ENCODE data around the gene STAT4.
A peak's percentile ranks its signal among the peaks of the same experiment; 100 is the strongest.

STAT4 gene

GRCh38 chr2:191013932-191014652 is 136.7 kb downstream of the STAT4 start, which contains the start of gene STAT1 (continued):
- TF ChIP-seq ZBTB44 (tag by site-specific recombination; IDR thresholded peaks at IDR 0.05) (peak; percentile 47; the same call in 1 of the 2 replicates), ZNF311 (tag by site-specific recombination; IDR thresholded peaks at IDR 0.05; ENCODE audit: borderline replicate concordance) (no peak), ZNF239 (tag by site-specific recombination; IDR thresholded peaks at IDR 0.05) (no peak), ZNF792 (tag by site-specific recombination; IDR thresholded peaks at IDR 0.05) (no peak), EGR2 (tag by site-specific recombination; IDR thresholded peaks at IDR 0.05; ENCODE audit: low read depth) (peak; percentile 92), ZNF785 (tag by site-specific recombination; IDR thresholded peaks at IDR 0.05) (no peak), CTCF (tag by site-specific recombination; IDR thresholded peaks at IDR 0.05) (peak; percentile 38; the same call in 1 of the 2 replicates), ZNF174 (tag by site-specific recombination; IDR thresholded peaks at IDR 0.05) (no peak), ZNF660 (tag by site-specific recombination; IDR thresholded peaks at IDR 0.05) (peak; percentile 82; the same call in 1 of the 2 replicates), ZNF639 (tag by site-specific recombination; IDR thresholded peaks at IDR 0.05) (0 out of 2 replicates have a peak, but pooled peaks have one; percentile 62), TCF7L2 (IDR thresholded peaks at IDR 0.05; ENCODE audit: borderline replicate concordance, low read depth, low read length) (no peak), SETDB1 (IDR thresholded peaks at IDR 0.05; ENCODE audit: insufficient read length, low read length) (peak; percentile 55), ZNF132 (tag by site-specific recombination; IDR thresholded peaks at IDR 0.05; ENCODE audit: borderline replicate concordance) (no peak), ZBTB26 (tag by site-specific recombination; optimal IDR thresholded peaks at IDR 0.05) (peak; percentile 98), ZNF658 (tag by site-specific recombination; IDR thresholded peaks at IDR 0.05) (no peak), ZNF404 (tag by site-specific recombination; IDR thresholded peaks at IDR 0.05) (no peak), ZNF398 (tag by site-specific recombination; IDR thresholded peaks at IDR 0.05) (no peak), ZNF510 (tag by site-specific recombination; IDR thresholded peaks at IDR 0.05; ENCODE audit: insufficient replicate concordance) (no peak), ZNF324 (tag by site-specific recombination; IDR thresholded peaks at IDR 0.05) (0 out of 2 replicates have a peak, but pooled peaks have one; percentile 57), MYNN (tag by site-specific recombination; IDR thresholded peaks at IDR 0.05; ENCODE audit: borderline replicate concordance) (no peak), GLIS1 (tag by site-specific recombination; IDR thresholded peaks at IDR 0.05) (peak; percentile 60; the same call in 1 of the 2 replicates), ZNF114 (tag by site-specific recombination; IDR thresholded peaks at IDR 0.05) (no peak), BCL11B (tag by site-specific recombination; IDR thresholded peaks at IDR 0.05; ENCODE audit: low read depth) (no peak), ZBTB1 (tag by site-specific recombination; IDR thresholded peaks at IDR 0.05) (no peak), ZNF140 (tag by site-specific recombination; IDR thresholded peaks at IDR 0.05) (no peak), ZNF302 (tag by site-specific recombination; IDR thresholded peaks at IDR 0.05; ENCODE audit: low read depth) (no peak), ZNF354C (tag by site-specific recombination; IDR thresholded peaks at IDR 0.05; ENCODE audit: borderline replicate concordance, low read depth) (no peak), ZNF133 (tag by site-specific recombination; IDR thresholded peaks at IDR 0.05) (no peak), ZNF623 (tag by site-specific recombination; IDR thresholded peaks at IDR 0.05) (no peak), ZNF645 (tag by site-specific recombination; IDR thresholded peaks at IDR 0.05) (no peak), ZNF530 (tag by site-specific recombination; IDR thresholded peaks at IDR 0.05; ENCODE audit: low read depth) (no peak), ZNF223 (tag by site-specific recombination; IDR thresholded peaks at IDR 0.05) (no peak)

Measured in HEK293 (cell line).